Thyroid gland (tissue), 4 donors: ENCODE results near the gene PLAC8.

Source experiments
- CTCF ChIP-seq, 6 experiments: fragments of 200-600 bp in 3 of 6; fragments of 450-650 bp in 3 of 6; sonication (generic) in 3 of 6; IDR thresholded peaks; one replicate each; pipeline ENCODE4 v1.5.1; 2016 to 2019; ENCODE audit warnings: antibody characterized with exemption in 6 of 6, mild to moderate bottlenecking in 2 of 6, inconsistent platforms in 1 of 6, moderate library complexity in 1 of 6
- POLR2A ChIP-seq, 2 donors: fragments of 450-650 bp; IDR thresholded peaks; one replicate each; pipeline ENCODE4 v1.6.1; 2017; ENCODE audit warnings: antibody characterized with exemption in 2 of 2, mild to moderate bottlenecking in 2 of 2, moderate library complexity in 1 of 2

- TF ChIP-seq CTCF (IDR thresholded peaks at IDR 0.05), result no peak
- no peak for TF ChIP-seq POLR2A (IDR thresholded peaks at IDR 0.05)
Measured at GRCh38 chr4:83083925-83084475, 30.5 kb downstream of the PLAC8 start.
